GM18909 (cell line): Measurements from ENCODE around the gene TBC1D20.
"Not testable (repeated sequence)": the region's sequence is repeated elsewhere in the genome, so short reads cannot be mapped to it uniquely, and the experiment has no call there.

Experiments used
- ATAC-seq: cut with Tn5 transposase; IDR thresholded peaks from one replicate; pipeline ENCODE4 v1.9.1; 2021; ENCODE audit warnings: mild to moderate bottlenecking; ENCODE audit not compliant: unreplicated experiment, poor library complexity

The TBC1D20 gene

DNA sequence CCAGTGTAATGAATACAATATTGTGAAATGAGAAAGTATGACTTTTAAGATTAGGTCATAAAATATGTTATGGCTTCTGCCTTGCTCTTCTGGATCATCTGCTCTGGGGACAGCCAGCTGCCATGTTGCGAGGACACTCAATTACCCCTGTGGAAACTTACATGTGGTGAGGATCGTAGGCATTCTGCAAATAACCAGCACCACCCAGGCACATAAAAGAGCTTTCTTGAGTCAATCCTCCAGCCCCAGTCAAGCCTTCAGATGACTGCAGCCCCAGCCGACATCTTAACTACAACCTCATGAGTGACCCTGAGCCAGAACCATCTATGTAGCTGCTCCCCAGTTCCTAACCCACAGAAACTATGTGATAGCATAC lies 58.8 kb downstream of the TBC1D20 start:
- no peak for ATAC-seq

DNA sequence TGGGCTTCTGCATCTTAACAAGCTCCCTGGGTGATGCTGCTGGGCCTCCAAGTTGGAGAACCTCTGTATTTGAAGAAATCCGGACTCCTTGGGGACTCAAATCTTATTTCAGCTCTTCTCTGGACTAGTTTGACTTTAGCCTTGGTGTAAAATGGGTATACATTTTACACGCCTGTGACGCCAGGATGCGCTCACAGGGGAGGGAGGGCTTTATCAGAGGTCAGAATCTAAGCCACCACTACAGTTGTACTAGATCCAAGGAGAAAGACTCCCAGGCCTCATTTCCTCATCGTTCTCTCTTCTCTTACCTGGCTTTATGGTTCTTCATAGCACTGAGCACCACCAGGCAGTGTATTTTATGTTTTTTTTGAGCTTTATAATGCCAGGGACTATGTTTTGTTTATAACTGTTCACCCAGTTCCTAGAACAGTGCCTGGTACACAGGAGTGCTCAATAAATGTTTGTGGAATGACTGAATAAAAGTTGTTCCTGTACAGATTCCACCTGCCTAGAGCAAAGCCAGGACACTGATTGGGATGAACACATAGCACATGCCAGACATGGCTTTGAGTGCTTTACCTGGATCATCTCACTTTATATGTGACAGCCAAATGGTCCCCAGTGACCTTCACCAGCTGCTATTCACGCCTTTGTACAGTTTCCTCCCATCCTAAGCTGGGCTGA lies 59.3 kb downstream of the TBC1D20 start:
- ATAC-seq = no peak

DNA sequence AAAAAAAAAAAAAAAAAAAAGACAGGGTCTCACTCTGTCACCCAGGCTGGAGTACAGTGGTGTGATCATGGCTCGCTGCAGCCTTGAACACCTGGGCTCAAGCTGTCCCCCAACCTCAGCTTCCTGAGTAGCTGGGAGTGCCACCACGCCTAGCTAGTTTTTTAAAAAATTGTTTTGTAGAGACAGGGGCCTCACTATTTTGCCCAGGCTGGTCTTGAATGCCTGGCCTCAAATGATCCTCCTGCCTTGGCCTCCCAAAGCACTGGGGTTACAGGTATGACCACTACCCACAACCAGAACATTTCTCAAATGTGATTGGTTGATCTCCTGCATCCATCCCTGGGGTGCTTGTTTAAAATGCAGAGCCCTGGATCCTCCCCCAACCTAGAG lies 59.8 kb downstream of the TBC1D20 start:
- ATAC-seq = no peak

DNA sequence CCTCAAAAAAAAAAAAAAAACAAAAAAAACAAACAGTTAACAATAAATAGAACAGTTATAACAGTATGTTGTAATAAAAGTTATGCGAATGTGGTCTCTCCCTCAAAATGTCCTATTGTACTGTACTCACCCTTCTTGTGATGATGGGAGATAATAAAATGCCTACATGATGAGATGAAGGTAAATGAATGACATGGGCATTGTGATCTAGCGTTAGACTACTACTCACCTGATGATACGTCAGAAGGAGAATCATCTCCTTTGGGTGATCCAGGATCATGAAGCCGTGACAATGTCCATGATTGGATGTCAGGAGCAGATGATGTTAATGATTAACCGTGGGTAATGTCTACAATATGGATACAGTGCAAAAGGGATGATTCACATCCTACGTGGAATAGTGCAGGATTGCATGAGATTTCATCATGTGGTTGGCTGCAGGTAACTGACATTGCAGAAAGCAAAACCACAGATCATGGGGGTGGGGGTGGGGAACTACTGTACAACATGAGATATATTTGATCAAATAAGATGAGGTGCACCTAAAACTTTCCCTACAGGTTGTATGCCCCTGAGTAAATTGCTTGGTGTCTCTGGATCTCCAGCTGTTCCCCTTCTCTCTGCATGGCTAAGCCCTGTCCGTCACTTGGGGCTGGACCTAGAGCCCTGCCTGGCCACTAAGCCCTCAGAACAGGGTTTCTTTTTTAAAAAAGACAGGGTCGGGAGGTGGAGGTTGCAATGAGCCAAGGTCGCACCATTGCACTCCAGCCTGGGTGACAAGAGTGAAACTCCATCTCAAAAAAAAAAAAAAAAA lies 60.4 kb downstream of the TBC1D20 start:
- ATAC-seq = no peak

DNA sequence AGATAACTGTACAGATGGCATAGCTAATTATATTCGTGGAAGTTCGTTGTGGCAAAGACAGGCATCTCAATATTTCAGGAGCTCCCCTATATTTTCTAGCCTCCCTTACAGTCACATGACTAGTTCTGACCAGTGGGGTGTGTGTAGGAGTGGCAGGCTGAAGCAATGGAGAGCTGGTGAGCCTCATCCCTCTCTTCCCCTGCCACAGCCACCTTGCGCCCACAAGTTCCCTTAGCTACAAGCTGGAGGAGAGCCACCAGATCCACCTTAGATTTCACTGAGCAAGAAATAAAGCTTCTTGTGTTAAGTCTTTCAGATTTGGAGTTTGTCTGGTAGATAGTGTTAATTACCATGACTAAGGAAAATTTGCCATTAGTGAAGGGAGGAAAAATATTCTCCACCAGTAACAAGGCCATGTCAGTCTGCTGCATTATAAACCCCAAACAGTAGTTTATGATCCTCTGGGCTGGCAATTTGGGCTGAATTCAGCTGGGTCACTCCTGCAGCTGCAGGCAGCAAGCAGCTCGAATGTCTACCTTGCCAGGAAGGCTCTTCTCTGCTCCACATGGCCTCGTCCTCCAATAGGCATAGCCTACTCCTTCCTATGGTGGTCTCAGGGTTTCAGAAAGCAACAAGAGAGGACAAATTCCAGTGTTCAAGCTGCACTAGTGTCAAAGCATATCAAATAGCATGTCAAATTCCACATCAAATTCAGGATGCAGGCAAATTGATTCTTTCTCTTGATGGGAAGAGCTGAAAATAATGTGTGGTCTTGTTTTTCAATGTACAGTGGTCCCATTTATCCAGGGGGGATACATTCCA lies 61.7 kb downstream of the TBC1D20 start:
- ATAC-seq = no peak

DNA sequence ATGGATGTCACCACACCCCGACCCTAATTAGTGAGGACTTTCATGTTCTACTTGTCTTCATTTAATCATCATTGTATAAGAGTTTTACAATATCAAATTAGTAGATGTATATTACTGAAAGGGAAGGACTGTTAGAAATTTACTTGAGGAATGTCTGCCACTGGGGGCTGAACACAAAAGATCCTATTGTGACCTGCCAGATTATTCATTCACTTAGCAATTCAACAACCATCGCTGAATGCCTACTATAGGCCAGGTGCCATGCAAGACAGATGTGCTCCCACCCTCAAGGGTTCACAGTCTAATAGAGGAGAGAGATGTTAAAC lies 62.2 kb downstream of the TBC1D20 start:
- ATAC-seq = no peak

DNA sequence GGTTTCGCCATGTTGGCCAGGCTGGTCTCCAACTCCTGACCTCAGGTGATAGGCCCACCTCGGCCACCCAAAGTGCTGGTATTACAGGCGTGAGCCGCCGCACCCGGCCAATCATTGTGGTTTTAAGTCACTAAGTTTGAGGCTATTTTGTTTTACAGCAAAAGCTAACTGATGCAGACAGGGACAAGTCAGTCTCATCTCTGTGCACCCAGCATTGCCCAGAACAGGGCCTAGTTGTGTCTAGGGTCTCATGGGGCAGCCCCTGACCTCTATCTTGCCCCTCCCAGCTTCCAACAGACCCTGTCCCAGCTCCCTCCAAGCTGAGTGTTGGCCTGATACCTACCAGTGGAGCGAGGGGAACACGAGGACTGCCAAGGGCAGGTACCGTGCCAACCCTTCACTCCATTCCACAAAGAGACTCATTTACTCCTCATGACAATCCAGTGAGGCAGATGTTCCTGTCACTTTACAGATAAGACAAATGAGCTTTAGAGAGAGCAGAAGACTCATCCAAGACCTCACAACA lies 63.1 kb downstream of the TBC1D20 start:
- no peak for ATAC-seq

DNA sequence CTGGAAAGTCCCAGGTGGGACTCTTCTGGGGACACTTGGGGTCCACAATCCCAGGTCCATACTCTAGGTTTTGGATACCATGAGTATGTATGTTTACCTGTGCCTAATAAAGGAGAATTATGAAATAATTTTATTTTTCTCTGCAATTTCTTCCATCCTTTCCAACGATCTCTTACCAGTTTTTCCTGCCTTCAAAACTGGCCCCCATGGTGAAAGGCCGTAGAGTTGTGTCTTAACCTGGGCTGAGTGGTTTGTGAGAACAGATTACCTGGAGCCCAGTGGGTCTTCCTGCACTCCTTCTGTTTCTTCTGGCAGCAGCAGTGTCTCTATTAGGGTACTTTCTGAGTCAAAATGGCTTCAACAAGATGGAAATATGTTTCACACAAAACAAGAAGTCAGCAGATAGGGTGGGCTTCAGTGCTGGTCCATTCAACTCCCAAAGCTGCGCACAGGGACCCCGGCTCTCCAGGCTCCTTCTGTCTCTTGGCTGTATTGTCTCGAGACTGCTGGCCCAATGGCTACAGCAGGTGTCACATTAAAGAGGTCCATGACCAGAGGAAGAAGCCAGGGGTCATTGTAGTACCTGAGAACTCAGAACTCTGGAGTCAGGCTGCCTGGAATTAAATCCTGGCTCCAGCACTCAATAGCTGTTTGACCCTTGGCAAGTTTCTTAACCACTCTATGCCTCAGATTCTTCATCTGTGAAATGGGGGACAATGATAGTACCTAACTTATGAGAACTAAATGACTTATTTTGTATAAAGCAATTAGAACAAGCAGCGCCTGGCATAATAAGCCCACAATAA lies 64.7 kb downstream of the TBC1D20 start:
- ATAC-seq = no peak

DNA sequence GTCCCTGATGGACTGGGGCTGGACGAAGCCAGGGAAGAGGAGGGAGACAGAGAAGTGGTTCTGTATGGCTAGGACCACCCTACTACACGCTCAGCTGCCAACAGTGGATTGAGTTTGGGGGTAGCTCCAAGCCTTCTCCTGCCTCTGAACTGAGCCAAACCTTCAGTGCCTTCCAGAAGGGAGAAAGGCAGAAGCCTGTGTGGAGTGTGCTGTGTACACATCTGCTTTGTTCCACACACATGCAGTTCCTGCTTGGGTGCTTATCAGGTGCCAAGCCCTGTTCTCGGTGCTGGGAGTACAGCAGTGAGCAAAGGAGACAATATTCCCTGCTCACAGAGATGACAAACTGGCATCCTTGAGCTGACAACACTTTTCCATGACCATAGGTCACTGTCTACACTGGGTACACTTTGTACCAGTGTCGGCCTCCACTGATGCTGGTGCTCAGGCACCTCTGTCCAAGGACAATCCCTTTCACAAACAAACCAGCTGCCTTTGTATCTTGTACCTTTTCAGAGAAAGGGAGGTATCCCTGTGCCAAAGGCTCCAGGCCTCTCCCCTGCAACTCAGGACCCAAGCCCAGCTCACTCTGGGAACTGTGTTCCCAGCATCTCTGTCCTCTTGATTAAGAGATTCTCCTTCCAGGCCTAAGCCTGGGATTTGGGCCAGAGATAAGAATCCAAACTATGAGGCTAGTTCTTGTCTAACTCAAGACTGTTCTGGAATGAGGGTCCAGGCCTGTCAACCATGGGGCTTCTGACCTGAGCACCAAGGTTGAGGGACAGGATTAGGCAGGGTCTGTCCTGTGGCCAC lies 65.5 kb downstream of the TBC1D20 start:
- ATAC-seq = no peak

DNA sequence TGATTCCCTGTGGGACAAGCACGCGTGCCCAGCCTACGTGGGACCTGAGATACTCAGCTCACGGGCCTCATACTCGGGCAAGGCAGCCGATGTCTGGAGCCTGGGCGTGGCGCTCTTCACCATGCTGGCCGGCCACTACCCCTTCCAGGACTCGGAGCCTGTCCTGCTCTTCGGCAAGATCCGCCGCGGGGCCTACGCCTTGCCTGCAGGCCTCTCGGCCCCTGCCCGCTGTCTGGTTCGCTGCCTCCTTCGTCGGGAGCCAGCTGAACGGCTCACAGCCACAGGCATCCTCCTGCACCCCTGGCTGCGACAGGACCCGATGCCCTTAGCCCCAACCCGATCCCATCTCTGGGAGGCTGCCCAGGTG lies 66.1 kb downstream of the TBC1D20 start:
- ATAC-seq = no peak

DNA sequence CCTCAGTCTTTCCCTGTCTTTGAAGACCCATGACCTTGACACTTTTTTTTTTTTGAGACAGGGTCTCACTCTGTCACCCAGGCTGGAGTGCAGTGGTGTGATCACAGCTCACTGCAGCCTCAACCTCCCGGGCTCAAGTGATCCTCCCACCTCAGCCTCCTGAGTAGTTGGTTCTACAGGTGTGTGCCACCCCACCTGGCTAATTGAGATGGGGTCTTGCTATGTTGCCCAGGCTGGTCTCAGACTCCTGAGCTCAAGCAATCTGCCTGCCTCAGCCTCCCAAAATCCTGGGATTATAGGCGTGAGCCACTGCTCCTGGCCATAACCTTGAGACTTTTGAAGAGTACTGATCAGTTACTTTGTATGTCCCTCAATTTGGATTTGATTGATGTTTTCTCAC lies 69.0 kb downstream of the TBC1D20 start:
- not testable (repeated sequence) for ATAC-seq

DNA sequence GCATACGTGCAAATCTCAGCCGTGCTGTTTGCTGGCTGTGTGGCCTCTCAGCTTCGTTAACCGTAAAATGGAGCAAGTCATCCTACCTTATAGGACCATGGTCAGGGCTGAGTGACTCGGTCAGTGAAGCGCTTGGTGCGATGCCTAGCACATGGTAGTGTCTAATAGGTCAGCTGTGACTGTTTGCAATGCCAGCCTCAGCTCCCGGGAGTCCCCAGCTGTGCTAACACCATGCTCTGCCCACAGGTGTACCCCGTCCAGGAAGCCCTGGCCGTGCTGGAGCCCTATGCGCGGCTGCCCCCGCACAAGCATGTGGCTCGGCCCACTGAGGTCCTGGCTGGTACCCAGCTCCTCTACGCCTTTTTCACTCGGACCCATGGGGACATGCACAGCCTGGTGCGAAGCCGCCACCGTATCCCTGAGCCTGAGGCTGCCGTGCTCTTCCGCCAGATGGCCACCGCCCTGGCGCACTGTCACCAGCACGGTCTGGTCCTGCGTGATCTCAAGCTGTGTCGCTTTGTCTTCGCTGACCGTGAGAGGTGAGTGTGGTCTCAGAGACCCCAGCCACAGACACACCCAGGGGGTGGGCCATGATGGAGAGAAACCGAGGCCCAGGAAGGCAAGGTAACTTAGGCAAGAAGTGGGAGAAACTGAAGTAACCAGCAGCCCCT lies 71.2 kb downstream of the TBC1D20 start:
- ATAC-seq = no peak

DNA sequence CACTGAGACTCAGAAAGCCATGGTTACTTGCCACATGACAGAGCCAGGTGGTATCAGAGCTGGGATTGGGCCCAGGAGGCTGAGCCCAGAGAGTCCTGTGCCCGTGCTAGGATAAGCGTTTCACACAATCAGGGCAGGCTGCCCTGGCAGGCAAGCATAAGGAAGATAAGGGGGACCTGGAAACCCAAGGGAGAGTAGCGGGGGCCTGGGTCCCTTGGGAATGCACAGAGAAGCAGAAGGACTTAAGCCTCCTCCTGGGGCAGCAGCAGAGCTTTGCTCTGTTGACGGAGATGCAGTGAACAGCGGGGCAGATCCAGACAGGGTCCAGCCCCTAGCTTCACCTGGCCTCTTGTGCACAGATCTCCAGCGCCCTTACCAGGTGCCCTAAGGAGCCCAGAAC lies 73.1 kb downstream of the TBC1D20 start:
- ATAC-seq = no peak

DNA sequence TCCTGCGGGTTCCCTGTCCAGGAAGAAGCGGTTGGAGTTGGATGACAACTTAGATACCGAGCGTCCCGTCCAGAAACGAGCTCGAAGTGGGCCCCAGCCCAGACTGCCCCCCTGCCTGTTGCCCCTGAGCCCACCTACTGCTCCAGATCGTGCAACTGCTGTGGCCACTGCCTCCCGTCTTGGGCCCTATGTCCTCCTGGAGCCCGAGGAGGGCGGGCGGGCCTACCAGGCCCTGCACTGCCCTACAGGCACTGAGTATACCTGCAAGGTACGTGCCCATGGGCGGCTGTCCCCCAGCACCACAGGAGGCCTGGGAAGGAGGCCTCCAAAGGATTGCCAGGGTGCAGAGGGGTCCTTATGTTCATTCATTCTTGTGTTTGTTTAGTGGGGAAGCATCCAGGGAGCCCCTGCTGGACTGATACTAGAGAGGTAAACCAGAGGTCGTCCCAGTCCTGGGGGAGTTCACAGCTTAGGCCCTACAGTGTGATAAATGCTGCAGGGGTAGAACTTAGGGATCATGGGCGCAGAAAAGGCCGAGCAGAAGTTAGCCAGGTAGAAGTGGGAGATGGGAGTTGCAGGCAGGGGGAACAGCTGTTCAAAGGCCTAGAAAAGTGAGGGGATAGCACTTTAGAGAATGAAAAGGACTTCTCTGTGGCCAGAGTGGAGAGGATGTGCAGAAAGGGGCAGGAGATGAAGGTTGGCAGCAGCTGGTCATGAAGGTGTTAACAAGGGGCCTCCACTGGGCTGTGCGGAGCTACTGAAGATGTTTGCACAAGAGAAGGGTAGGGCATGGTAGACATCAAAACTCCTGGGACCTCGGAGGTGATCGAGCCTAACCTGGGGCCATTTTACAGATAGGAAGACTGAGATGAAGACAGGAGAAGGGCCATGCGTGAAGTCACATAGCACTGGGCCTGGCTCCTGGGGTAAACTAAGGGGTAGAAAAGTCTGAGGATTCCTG lies 74.0 kb downstream of the TBC1D20 start:
- no peak for ATAC-seq

DNA sequence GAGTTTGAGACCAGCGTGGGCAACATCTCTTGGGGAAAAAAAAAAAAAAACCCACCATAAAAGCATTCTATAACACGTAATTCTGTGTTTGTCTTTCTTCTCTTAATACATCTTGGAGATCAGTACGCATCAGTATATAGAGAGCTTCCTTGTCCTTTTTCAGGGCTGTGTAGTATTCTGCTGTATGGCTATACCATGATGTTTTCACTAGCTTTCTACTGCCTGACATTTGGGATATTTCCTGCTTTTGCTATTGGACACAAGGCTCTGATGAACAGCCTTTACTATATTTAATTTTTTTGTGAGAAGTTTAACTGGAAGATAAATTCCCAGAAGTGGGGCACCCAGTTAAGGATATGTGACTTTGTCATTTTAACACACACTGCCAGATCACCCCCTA lies 74.8 kb downstream of the TBC1D20 start:
- ATAC-seq = no peak

DNA sequence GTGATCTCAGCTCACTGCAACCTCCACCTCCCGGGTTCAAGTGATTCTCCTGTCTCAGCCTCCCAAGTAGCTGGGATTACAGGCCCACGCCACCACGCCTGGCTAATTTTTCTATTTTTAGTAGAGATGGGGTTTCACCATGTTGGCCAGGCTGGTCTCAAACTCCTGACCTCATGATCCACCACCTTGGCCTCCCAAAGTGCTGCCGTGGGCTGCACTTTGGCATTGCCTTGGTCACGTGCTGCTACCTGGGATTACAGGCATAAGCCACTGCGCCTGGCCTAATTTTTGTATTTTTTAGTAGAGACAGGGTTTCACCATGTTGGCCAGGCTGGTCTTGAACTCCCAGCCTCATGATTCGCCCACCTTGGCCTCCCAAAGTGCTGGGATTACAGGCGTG lies 75.7 kb downstream of the TBC1D20 start:
- not testable (repeated sequence) for ATAC-seq
